SHP77 treated with DMSO at 0.1 percent for 48 hours (cell line): ENCODE data around the gene ST6GALNAC4.
A peak's percentile ranks its signal among the peaks of the same experiment; 100 is the strongest.
"Not testable (repeated sequence)": the region's sequence is repeated elsewhere in the genome, so short reads cannot be mapped to it uniquely, and the experiment has no call there.

Source experiments
- DNase-seq: peaks from one replicate; lab custom pipeline; 2025; lab: John Stamatoyannopoulos, UW

The ST6GALNAC4 gene

GRCh38 chr9:127870153-127870491, 46.7 kb downstream of the ST6GALNAC4 start:
- not testable (repeated sequence) for DNase-seq

- DNase-seq: peak; percentile 44
Measured at GRCh38 chr9:127869310-127870152, 47.3 kb downstream of the ST6GALNAC4 start.

GRCh38 chr9:127868278-127868902, 48.5 kb downstream of the ST6GALNAC4 start:
- DNase-seq: no peak

GRCh38 chr9:127867356-127868277, 49.2 kb downstream of the ST6GALNAC4 start:
- no peak for DNase-seq

- DNase-seq: no peak
Measured at GRCh38 chr9:127866535-127866934, 50.3 kb downstream of the ST6GALNAC4 start.

GRCh38 chr9:127865645-127866464, 51.0 kb downstream of the ST6GALNAC4 start:
- DNase-seq: no peak

GRCh38 chr9:127863191-127863621, 53.6 kb downstream of the ST6GALNAC4 start:
- DNase-seq: no peak

GRCh38 chr9:127862075-127863011, 54.5 kb downstream of the ST6GALNAC4 start:
- no peak for DNase-seq

- DNase-seq: no peak
Measured at GRCh38 chr9:127860779-127861178, 56.1 kb downstream of the ST6GALNAC4 start.

- DNase-seq: no peak
Measured at GRCh38 chr9:127860260-127860659, 56.6 kb downstream of the ST6GALNAC4 start.

GRCh38 chr9:127858041-127858512, 58.8 kb downstream of the ST6GALNAC4 start:
- peak; percentile 56 for DNase-seq
